WTC11 (cell line): ENCODE results near the gene FCN3. TPM values are rescaled to one million over a fixed set of nuclear protein-coding genes. Genes with fewer than 3 reads are reported as not detected.

Experiments
- ATAC-seq: fragments of 200-7000 bp; cut with Tn5 transposase; 2 replicates; pipeline ENCODE4 v1.10.0; 2021; ENCODE audit warnings: mild to moderate bottlenecking, moderate library complexity
- CTCF ChIA-PET: fragments of 300-600 bp; sonication (Branson Sonifier 250); formaldehyde crosslinking; loops from one replicate; lab custom pipeline; 2021; ENCODE audit warnings: antibody characterized with exemption; lab: Charles Lee
- POLR2A ChIA-PET: fragments of 350-600 bp; sonication (Branson Sonifier 250); formaldehyde crosslinking; loops from one replicate; lab custom pipeline; 2021; ENCODE audit warnings: antibody characterized with exemption; lab: Charles Lee
- DNase-seq: peaks from one replicate; pipeline ENCODE4 v3.0.0; 2021; ENCODE audit warnings: low spot score
- H3K27ac Mint-ChIP-seq: 2 replicates; pipeline ENCODE4 v1.8.0; 2021; ENCODE audit warnings: mixed read lengths
- H3K27me3 Mint-ChIP-seq: 2 replicates; pipeline ENCODE4 v1.8.0; 2021; ENCODE audit warnings: low read depth, mild to moderate bottlenecking, moderate library complexity, mixed read lengths
- H3K36me3 Mint-ChIP-seq: 2 replicates; pipeline ENCODE4 v1.8.0; 2021; ENCODE audit warnings: mixed read lengths
- H3K4me1 Mint-ChIP-seq: 2 replicates; pipeline ENCODE4 v1.8.0; 2022; ENCODE audit warnings: mixed read lengths
- H3K4me3 Mint-ChIP-seq: 2 replicates; pipeline ENCODE4 v1.8.0; 2021; ENCODE audit warnings: mild to moderate bottlenecking, moderate library complexity, mixed read lengths
- H3K9me3 Mint-ChIP-seq: 2 replicates; pipeline ENCODE4 v1.8.0; 2021; ENCODE audit warnings: mixed read lengths
- GRHL2 ChIP-seq: fragments of 250-450 bp; sonication (Bioruptor Pico); IDR thresholded peaks from 2 replicates; pipeline ENCODE4 v1.8.0; 2022; ENCODE audit warnings: mild to moderate bottlenecking, moderate library complexity; ENCODE audit not compliant: insufficient replicate concordance, severe bottlenecking
- MXD4 ChIP-seq: fragments of 250-450 bp; sonication (Bioruptor Pico); IDR thresholded peaks from 2 replicates; pipeline ENCODE4 v1.8.0; 2021; ENCODE audit warnings: mild to moderate bottlenecking, moderate library complexity, borderline replicate concordance
- NFYB ChIP-seq: sonication (generic); formaldehyde crosslinking; conservative IDR thresholded peaks from 2 replicates; pipeline ENCODE4 v1.8.0; 2022; ENCODE audit warnings: low read depth, missing genetic modification reagents
- RELA ChIP-seq: sonication (generic); formaldehyde crosslinking; IDR thresholded peaks from 2 replicates; pipeline ENCODE4 v1.8.1; 2022; ENCODE audit warnings: missing genetic modification reagents, mild to moderate bottlenecking, borderline replicate concordance
- ZNF121 ChIP-seq: sonication (generic); formaldehyde crosslinking; IDR thresholded peaks from 2 replicates; pipeline ENCODE4 v1.8.0; 2023; ENCODE audit warnings: missing genetic modification reagents
- ZNF263 ChIP-seq: sonication (generic); formaldehyde crosslinking; IDR thresholded peaks from 2 replicates; pipeline ENCODE4 v1.8.1; 2022; ENCODE audit warnings: low read depth, mild to moderate bottlenecking, moderate library complexity, missing genetic modification reagents
- ZNF396 ChIP-seq: fragments of 250-450 bp; sonication (Bioruptor Pico); IDR thresholded peaks from 2 replicates; pipeline ENCODE4 v1.8.0; 2021; ENCODE audit warnings: mild to moderate bottlenecking, moderate library complexity, borderline replicate concordance
- total RNA-seq: library from RNA; stranded (reverse); gene quantifications from 3 replicates; pipeline ENCODE4 v1.2.3, GENCODE V29; 2021
- TF ChIP-seq, protein P1 (sequence below): fragments of 250-450 bp; sonication (Bioruptor Pico); conservative IDR thresholded peaks from 2 replicates; pipeline ENCODE4 v1.9.0; 2021; ENCODE audit warnings: mild to moderate bottlenecking
- TF ChIP-seq, protein P2 (sequence below): sonication (generic); formaldehyde crosslinking; IDR thresholded peaks from 2 replicates; pipeline ENCODE4 v1.8.0; 2022; ENCODE audit warnings: missing genetic modification reagents
- TF ChIP-seq, protein P3 (sequence below): sonication (generic); formaldehyde crosslinking; IDR thresholded peaks from 2 replicates; pipeline ENCODE4 v1.8.0; 2022; ENCODE audit warnings: mild to moderate bottlenecking, missing genetic modification reagents
- TF ChIP-seq, protein P4 (sequence below): fragments of 200-600 bp; IDR thresholded peaks from 2 replicates; pipeline ENCODE4 v1.8.0; 2022; ENCODE audit warnings: antibody characterized with exemption
- TF ChIP-seq, protein P5 (sequence below): sonication (generic); formaldehyde crosslinking; IDR thresholded peaks from 2 replicates; pipeline ENCODE4 v1.8.0; 2022; ENCODE audit warnings: mild to moderate bottlenecking, missing genetic modification reagents

Gene FCN3
- total RNA-seq, 1 experiment from 2014 or later: 0.98 TPM

DNA sequence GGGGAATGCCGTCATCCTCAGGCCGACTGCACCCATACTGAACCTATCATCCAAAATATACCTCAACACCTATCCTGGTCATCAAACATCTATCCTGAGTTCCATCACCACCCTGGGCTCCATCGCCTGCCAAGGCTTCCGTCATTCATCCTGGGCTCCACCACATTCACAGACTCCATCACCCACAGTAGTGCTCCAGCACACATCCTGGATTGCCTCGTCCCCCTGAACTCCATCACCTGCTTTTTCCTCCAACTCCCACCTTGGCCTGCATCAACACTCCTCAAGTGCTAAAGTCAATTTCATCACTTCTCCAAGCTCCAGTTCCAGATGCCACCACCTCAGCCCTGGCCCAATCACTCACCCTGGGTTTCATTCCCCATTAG is 15.7 kb downstream of the FCN3 start:
- Mint-ChIP-seq H3K27ac (no peak overlapping the region), H3K27me3 (peaks cover 56% of the 10 kb centered on the region), H3K4me1 (peaks cover 17% of the 10 kb centered on the region), H3K9me3 (no peaks in the 10 kb centered on the region)
- CTCF ChIA-PET: interaction anchor here (0.6 to 11.0 kb wide), 13 partner anchors 10 to 247 kb away, joined by 3 to 258 read pairs (median 31); partner anchors contain the start of genes CD164L2, GPR3, MAP3K6 and SYTL1
- TF ChIP-seq, protein P1, sequence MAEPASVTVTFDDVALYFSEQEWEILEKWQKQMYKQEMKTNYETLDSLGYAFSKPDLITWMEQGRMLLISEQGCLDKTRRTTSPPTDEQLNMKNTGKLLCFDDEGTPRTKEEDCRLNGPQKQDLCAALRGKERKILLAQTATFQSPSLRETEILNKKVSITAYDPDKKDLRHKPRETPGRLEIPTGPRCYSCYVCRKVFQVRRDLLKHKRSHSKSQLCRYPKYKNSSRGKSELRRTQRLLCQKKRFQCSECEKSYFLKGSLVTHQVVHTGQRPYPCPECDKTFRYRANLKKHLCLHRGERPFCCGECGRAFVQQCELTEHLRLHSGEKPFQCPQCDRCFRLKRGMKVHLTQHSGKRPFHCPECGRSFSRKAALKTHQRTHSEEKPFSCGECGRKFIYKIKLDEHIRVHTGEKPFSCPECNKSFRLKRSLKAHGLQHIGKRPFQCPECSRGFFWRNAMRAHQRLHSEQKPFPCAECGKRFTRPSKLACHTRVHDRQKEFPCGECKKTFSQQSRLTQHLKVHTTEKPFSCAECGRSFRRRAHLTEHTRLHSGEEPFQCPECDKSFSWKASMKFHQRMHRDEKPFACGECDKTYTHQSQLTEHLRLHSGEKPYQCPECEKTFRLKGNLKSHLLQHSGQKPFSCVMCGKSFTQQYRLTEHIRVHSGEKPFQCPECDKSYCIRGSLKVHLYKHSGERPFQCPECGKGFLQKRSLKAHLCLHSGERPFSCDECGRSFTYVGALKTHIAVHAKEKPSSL: no peak
- TF ChIP-seq, all 79 proteins: peak for 0
- Mint-ChIP-seq H3K4me3 (0 out of 2 replicates have a peak overlapping the region, but pooled peaks have one; percentile 14), H3K36me3 (no peaks in the 10 kb centered on the region)
- DNase-seq: no peak
- ATAC-seq: no peak
- POLR2A ChIA-PET: no interaction called here

DNA sequence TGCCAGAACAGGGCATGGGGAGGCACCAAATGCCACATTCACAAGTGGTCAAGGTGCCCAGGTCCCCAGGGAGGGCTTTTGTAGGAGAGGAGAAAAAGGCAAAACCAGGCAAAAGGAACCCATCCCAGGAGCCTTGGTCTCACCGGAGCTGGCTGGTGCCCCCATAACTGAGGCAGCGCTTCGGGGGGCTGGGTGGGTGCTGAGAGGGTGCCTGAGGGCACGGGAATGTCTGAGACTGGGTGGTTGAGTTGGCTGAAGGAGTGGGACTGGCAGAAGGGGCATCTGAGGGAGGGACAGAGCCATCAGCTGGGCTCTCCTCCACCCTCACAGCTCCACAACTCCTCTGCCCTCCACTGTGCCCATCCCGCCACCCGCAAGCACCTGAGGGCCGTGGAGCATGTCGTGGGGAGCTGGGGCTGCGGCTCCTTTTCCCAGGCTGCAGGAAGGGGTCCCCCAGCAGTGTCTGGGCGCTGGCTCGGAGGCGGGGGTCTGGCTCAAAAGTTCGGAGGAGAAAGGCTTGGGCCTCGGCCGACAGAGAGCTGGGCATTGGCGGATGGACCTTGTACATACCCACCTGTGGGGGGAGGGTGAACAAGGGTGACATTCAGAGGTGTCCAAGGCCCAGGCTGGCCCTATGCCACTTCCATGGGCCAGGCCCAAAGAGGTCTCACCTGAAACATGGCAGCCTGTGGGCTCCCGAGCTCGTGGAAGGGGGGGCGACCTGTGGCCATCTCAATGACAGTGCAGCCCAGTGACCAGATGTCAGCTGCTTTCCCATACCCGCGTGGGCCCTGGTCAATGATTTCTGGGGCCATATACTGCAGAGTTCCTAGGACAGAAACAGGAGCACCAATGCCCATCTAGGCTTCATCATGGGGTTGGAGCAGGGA is 16.3 kb downstream of the FCN3 start:
- POLR2A ChIA-PET: interaction anchor here (0.5 to 1.2 kb wide), 3 partner anchors 8 to 142 kb away, joined by 3 to 6 read pairs (median 4); no protein-coding TSS in a partner anchor
- H3K27me3 Mint-ChIP-seq: peaks cover 56% of the 10 kb centered on the region
- no peak for ATAC-seq
- no peak overlapping the region for H3K27ac Mint-ChIP-seq
- CTCF ChIA-PET: interaction anchor here (0.6 to 11.0 kb wide), 46 partner anchors 9 to 317 kb away, joined by 3 to 258 read pairs (median 5); partner anchors contain the start of genes CD164L2, FCN3, GPR3 and MAP3K6
- H3K4me3 Mint-ChIP-seq: peak overlapping the region; percentile 37; the same call in 1 of the 2 replicates
- H3K9me3 Mint-ChIP-seq: no peaks in the 10 kb centered on the region
- no peak for DNase-seq
- TF ChIP-seq, protein P2, sequence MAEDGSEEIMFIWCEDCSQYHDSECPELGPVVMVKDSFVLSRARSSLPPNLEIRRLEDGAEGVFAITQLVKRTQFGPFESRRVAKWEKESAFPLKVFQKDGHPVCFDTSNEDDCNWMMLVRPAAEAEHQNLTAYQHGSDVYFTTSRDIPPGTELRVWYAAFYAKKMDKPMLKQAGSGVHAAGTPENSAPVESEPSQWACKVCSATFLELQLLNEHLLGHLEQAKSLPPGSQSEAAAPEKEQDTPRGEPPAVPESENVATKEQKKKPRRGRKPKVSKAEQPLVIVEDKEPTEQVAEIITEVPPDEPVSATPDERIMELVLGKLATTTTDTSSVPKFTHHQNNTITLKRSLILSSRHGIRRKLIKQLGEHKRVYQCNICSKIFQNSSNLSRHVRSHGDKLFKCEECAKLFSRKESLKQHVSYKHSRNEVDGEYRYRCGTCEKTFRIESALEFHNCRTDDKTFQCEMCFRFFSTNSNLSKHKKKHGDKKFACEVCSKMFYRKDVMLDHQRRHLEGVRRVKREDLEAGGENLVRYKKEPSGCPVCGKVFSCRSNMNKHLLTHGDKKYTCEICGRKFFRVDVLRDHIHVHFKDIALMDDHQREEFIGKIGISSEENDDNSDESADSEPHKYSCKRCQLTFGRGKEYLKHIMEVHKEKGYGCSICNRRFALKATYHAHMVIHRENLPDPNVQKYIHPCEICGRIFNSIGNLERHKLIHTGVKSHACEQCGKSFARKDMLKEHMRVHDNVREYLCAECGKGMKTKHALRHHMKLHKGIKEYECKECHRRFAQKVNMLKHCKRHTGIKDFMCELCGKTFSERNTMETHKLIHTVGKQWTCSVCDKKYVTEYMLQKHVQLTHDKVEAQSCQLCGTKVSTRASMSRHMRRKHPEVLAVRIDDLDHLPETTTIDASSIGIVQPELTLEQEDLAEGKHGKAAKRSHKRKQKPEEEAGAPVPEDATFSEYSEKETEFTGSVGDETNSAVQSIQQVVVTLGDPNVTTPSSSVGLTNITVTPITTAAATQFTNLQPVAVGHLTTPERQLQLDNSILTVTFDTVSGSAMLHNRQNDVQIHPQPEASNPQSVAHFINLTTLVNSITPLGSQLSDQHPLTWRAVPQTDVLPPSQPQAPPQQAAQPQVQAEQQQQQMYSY (CRISPR knock-in tag): peak; percentile 72
- no peak for TF ChIP-seq NFYB (CRISPR knock-in tag)
- TF ChIP-seq, all 79 proteins: peak for 1
- no peaks in the 10 kb centered on the region for H3K36me3 Mint-ChIP-seq
- peaks cover 17% of the 10 kb centered on the region for H3K4me1 Mint-ChIP-seq

DNA sequence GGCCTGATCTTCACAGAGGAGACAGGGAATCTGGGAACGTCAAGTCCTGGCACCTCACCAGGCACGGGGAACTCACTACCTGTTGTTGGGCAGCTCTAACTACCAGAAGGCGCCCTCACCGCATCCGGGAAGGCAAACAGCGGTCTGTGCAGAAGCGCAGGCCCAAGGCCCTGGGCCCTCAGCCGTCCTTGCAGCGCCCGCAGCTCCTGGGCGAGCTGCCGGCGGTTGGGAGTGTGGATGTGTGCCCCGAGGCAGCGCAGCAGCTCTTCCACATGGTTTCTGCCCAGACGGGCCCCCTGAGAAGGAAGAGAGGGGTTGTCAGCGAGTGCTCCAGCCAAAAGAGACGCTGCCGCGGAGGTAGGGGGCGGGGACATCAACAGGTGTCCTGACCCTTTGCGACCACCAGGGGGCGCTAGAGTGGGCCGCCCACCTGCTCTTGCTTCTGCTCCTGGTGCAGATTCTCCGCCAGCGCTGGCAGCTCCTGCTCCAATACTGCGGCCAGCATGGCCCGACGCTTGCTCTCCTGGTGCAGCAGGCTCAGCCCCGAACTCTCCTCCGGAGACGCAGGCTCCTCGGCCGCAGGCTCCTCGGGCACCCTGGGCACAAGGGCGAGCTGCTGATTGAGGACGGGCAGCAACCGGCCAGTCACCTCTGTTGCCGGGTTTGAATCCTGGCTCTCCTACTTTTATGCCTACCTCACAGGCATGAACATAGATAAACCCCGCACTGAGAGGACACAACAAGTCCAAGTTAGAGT is 17.2 kb downstream of the FCN3 start:
- ChIA-PET CTCF (interaction anchor here (0.5 to 11.0 kb wide), 55 partner anchors 9 to 350 kb away, joined by 3 to 258 read pairs (median 5); partner anchors contain the start of genes CD164L2, FCN3, GPR3 and MAP3K6), POLR2A (interaction anchor here (0.6 to 1.2 kb wide), 3 partner anchors 9 to 71 kb away, joined by 3 to 6 read pairs (median 4); no protein-coding TSS in a partner anchor)
- DNase-seq (peak; percentile 87), ATAC-seq (peak; percentile 70)
- Mint-ChIP-seq H3K4me3 (peak overlapping the region; percentile 37), H3K36me3 (no peaks in the 10 kb centered on the region), H3K27ac (no peak overlapping the region), H3K9me3 (no peaks in the 10 kb centered on the region), H3K4me1 (peaks cover 17% of the 10 kb centered on the region), H3K27me3 (peaks cover 49% of the 10 kb centered on the region)
- TF ChIP-seq, protein P3, sequence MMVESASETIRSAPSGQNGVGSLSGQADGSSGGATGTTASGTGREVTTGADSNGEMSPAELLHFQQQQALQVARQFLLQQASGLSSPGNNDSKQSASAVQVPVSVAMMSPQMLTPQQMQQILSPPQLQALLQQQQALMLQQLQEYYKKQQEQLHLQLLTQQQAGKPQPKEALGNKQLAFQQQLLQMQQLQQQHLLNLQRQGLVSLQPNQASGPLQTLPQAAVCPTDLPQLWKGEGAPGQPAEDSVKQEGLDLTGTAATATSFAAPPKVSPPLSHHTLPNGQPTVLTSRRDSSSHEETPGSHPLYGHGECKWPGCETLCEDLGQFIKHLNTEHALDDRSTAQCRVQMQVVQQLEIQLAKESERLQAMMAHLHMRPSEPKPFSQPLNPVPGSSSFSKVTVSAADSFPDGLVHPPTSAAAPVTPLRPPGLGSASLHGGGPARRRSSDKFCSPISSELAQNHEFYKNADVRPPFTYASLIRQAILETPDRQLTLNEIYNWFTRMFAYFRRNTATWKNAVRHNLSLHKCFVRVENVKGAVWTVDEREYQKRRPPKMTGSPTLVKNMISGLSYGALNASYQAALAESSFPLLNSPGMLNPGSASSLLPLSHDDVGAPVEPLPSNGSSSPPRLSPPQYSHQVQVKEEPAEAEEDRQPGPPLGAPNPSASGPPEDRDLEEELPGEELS (CRISPR knock-in tag): 0 out of 2 replicates have a peak, but pooled peaks have one; percentile 34
- TF ChIP-seq GRHL2 (CRISPR knock-in tag) (no peak), ZNF121 (CRISPR knock-in tag) (peak; percentile 87; the same call in 1 of the 2 replicates), RELA (CRISPR knock-in tag) (no peak), MXD4 (CRISPR knock-in tag) (no peak), ZNF263 (CRISPR knock-in tag) (peak; percentile 61; the same call in 1 of the 2 replicates), ZNF396 (CRISPR knock-in tag) (no peak)
- TF ChIP-seq, protein P1: no peak
- TF ChIP-seq, protein P4, sequence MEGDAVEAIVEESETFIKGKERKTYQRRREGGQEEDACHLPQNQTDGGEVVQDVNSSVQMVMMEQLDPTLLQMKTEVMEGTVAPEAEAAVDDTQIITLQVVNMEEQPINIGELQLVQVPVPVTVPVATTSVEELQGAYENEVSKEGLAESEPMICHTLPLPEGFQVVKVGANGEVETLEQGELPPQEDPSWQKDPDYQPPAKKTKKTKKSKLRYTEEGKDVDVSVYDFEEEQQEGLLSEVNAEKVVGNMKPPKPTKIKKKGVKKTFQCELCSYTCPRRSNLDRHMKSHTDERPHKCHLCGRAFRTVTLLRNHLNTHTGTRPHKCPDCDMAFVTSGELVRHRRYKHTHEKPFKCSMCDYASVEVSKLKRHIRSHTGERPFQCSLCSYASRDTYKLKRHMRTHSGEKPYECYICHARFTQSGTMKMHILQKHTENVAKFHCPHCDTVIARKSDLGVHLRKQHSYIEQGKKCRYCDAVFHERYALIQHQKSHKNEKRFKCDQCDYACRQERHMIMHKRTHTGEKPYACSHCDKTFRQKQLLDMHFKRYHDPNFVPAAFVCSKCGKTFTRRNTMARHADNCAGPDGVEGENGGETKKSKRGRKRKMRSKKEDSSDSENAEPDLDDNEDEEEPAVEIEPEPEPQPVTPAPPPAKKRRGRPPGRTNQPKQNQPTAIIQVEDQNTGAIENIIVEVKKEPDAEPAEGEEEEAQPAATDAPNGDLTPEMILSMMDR: peak; percentile 100
- TF ChIP-seq, protein P5, sequence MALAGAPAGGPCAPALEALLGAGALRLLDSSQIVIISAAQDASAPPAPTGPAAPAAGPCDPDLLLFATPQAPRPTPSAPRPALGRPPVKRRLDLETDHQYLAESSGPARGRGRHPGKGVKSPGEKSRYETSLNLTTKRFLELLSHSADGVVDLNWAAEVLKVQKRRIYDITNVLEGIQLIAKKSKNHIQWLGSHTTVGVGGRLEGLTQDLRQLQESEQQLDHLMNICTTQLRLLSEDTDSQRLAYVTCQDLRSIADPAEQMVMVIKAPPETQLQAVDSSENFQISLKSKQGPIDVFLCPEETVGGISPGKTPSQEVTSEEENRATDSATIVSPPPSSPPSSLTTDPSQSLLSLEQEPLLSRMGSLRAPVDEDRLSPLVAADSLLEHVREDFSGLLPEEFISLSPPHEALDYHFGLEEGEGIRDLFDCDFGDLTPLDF: no peak
